Measurements from ENCODE around the gene MAPK11. TPM values are rescaled to one million over a fixed set of nuclear protein-coding genes. Genes with fewer than 3 reads are reported as not detected.

MAPK11 gene
- total RNA-seq, 1 donor from 2014 or later = 21.8 TPM

Other genes with a start within 250 kb of the MAPK11 start
- not detected in 2 replicates for gene TTLL8, start 212.1 kb downstream of the MAPK11 start, total RNA-seq
- not detected in 2 replicates for gene MLC1, start 185.0 kb downstream of the MAPK11 start, total RNA-seq
- gene MOV10L1, start 180.4 kb downstream of the MAPK11 start, total RNA-seq = 22.7 and 44.2 TPM in 2 replicates
- gene PANX2, start 99.6 kb downstream of the MAPK11 start, total RNA-seq = 0.40 and 0.44 TPM in 2 replicates
- 11.3 and 13.7 TPM in 2 replicates for gene TRABD, start 84.5 kb downstream of the MAPK11 start, total RNA-seq
- gene SELENOO, start 69.4 kb downstream of the MAPK11 start, total RNA-seq = 14.1 and 14.4 TPM in 2 replicates
- 11.8 and 21.2 TPM in 2 replicates for gene TUBGCP6, start 25.4 kb downstream of the MAPK11 start, total RNA-seq
- 9.4 and 11.3 TPM in 2 replicates for gene HDAC10, start 19.1 kb downstream of the MAPK11 start, total RNA-seq
- 37.0 and 53.6 TPM in 2 replicates for gene MAPK12, start 8.7 kb downstream of the MAPK11 start, total RNA-seq
- 47.3 and 55.2 TPM in 2 replicates for gene PLXNB2, start 37.3 kb upstream of the MAPK11 start, total RNA-seq
- gene DENND6B, start 56.6 kb upstream of the MAPK11 start, total RNA-seq = 0.65 and 1.8 TPM in 2 replicates
- gene PPP6R2, start 72.9 kb upstream of the MAPK11 start, total RNA-seq = 32.9 and 37.7 TPM in 2 replicates
- 19.8 and 35.3 TPM in 2 replicates for gene SBF1, start 204.7 kb upstream of the MAPK11 start, total RNA-seq
- 0.22 and 0.99 TPM in 2 replicates for gene ADM2, start 211.2 kb upstream of the MAPK11 start, total RNA-seq
- not detected in 2 replicates for gene MIOX, start 216.5 kb upstream of the MAPK11 start, total RNA-seq
- gene LMF2, start 237.3 kb upstream of the MAPK11 start, total RNA-seq = 18.7 and 27.0 TPM in 2 replicates
- 14.5 and 17.0 TPM in 2 replicates for gene NCAPH2, start 237.8 kb upstream of the MAPK11 start, total RNA-seq

All from lung microvascular endothelial cell (primary cell).